ENCODE data around the gene LGALS3.

The LGALS3 gene

DNA sequence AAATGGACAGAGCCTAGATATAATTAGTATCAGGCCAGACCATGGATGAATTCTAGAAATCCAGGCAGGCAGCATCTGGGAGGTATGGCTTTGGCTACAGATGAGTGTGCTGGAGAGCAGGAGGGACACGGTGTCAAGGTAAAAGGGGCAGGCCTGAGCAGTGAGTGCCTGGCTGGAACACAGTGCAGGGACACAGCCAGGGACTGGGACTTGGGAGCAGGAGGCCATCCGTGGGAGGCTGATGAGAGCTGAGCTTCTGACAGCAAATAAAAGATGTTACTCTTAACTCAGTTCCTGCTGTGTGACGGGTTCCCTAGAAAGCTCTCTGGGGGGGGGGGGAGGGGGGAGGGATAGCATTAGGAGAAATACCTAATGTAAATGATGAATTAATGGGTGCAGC is 13.6 kb upstream of the LGALS3 start:
- DNase-seq = no peak

DNA sequence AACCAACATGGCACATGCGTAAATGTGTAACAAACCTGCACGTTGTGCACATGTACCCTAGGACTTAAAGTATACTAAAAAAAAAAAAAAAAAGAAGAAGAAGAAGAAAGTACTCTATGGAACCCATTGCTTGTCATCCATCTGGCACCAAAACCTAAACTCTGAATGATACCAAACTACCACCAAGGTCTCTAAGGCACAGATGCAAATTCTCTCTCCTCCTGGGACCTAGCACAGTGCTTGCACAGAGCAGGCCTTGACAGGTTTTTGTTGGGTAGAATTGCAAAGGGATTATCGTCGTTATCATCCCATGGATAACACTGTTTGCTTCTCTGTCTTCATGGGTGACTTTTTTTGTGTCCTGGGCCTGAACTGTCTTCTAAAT is 13.2 kb upstream of the LGALS3 start:
- DNase-seq = no peak

- DNase-seq = no peak
Measured at GRCh38 chr14:55116246-55117030, 12.6 kb upstream of the LGALS3 start.

- no peak for DNase-seq
Measured at GRCh38 chr14:55117803-55118441, 11.1 kb upstream of the LGALS3 start.

DNA sequence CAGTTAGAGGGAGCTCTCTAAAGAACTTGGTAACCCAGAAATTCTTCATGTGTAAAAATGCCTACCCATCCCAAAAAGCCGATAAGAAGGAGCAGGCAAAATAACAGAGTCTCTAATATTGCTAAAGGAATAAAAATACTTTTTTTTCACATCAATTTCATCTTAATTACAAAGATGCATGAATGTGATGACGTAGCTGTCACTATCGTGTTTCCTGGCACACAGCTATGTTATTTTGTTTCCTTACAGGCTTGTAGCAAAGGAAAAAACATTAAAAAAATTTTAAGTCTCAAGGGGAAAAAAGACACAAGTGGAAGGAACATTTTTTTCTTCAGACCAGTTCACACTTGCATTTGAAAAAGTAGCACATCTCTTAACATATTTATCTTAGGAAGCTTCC is 10.3 kb upstream of the LGALS3 start:
- no peak for DNase-seq

- no peak for DNase-seq
Measured at GRCh38 chr14:55120571-55121495, 8.2 kb upstream of the LGALS3 start.

DNA sequence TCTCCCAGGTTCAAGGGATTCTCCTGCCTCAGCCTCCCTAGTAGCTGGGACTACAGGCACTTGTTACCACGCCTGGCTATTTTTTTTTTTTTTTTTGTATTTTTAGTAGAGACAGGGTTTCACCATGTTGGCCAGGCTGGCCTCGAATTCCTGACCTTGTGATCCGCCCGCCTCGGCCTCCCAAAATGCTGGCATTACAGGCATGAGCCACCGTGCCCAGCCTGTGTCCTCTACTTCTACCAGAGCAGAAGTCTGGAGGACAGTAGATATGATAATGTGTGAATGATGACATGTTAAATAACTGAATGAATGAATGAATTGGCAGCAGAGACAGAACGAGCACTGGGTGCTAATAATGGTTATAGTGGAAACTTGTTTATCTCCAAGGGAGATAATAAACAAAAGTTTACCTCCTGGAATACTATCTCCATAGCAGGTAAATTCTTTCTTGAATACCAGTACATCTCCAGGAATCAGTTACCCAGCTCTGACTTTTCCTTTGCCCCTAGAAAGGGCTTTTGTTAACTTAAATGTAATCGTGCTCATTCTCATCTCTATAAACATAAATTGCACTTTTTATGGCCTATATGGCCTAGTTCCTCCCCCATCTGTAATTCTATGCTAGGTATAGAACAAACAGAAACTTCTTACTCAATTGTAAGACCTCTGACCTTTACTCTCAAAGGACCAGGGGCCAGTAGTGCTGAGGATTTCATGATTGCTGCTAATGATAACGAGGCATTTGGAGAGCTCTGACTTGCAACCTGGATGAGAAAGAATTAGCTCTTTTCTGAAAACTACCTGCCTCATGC is 7.2 kb upstream of the LGALS3 start:
- DNase-seq = no peak

DNA sequence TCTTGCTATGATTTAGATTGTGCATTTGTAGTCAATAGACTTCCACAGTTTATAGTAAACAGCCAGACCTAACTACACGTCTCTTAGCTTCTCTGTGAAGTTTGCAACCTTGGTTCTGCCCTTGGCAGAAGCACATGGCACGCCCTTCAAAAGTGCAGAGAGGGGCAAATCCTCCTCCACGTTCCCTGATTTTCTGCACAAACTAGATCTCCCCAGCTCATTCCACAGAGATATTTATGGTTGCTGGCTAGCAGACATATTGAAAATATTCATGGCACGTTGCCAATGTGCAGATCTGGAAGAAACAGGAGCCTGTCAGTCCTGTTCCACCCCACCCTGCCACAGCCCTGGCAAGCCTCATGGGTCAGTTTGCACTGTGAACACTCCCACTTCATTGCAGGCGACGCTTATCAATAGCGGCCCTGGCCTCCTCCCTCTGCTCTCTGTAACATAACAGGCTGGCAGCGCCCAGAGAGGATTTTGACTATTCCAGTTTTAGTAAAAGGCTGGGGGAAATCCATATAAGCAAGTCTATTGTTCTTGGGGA is 6.5 kb upstream of the LGALS3 start:
- no peak for DNase-seq

DNA sequence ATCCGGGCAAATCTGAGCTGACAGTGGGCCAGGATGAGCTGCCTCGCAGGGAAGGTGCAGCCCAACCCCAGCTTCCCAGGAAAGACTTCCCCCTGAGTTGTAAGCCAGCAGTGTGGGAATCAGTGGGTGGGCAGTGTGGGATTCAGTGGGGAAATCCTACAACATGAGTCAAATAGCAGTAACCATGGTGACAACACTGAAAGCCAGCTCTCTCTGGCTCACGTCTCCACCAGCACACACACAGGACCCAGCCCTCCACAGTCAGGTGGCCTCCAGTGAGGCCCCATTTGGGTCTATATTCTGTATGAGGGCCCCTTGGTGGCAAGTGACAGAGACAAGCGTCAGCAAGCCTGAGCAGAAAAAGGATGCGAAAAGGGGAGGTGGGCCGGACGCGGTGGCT is 6.0 kb upstream of the LGALS3 start:
- no peak for DNase-seq

DNA sequence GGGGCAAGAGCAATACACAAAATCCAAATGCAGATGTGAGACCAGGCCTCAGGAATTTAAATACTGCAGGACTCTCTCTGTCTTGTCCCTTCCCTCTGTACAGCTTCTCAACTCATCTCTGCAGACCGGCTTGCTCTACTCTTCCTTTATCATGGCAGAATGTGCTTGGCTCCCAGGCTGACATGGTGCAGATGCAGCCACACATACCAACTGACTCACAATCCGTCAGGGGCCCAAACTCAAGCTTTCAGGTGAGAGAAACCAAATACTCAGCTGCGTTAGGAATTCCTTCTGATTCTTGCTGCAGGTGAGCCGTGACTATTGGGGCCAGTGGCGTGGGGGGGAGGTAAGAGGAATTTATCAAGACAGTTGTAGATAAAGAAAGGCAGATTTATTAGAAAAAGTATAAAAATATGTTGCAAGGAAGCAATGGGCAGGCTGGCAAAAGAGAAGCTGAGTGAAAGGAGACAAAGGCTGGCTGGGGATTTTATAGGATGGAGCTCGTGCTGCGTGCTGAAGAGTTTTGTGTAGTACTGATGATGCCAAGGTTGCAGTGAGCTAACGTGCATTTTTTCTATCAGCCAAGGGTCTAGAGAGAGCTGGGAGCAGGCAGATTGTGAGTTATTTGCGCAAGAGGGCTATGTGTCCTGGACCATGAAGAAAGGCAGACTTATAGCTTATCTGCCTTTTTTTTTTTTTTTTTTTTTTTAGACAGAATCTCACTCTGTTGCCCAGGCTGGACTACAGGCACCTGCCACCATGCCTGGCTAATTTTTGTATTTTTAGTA is 5.0 kb upstream of the LGALS3 start:
- no peak for DNase-seq

- DNase-seq = no peak
Measured at GRCh38 chr14:55124774-55125386, 4.2 kb upstream of the LGALS3 start.

DNA sequence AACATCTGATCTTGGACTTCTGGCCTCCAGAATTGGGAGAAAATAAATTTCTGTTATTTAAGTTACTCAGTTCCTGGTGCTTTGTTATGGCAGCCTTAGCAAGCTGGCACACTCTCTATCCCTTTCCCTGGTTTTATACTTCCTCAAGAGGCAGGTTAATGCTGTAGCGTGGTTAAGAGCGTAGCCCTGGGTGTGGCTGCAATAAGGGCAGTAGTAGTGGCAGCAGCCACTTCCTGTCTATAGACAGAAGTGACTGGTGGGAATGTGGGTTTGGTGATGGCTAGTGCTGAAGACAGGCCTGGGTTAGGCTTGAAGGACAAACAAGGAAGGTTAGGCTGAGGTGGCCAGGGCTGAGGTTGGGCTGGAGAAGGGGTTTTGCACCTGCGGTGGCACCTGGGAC is 3.6 kb upstream of the LGALS3 start:
- no peak for DNase-seq

DNA sequence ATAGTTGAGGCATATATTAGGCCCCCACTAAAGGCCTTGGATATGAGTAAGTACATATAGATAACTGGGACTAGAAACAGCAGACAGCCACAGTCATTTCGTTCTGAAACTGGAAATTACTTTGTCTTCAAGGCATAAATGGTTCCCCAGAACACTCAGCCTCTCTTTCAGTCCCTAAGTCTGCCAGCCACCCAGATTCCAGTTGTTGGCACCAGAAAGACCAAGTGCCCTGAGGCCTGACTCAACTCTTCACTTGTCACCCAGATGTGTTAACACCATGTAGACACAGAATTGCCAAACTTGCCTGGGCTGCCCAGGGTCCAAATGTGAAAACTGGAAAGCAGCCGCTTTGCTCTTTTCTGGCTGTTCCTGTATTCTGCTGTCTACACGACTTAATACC is 3.0 kb upstream of the LGALS3 start:
- DNase-seq = no peak

- DNase-seq = no peak
Measured at GRCh38 chr14:55126932-55127459, 2.1 kb upstream of the LGALS3 start.

GRCh38 chr14:55127460-55127951 is 1.5 kb upstream of the LGALS3 start:
- DNase-seq = no peak

GRCh38 chr14:55128386-55129085 is 516 bp upstream of the LGALS3 start:
- no peak for DNase-seq

GRCh38 chr14:55129428-55130195 is 560 bp downstream of the LGALS3 start:
- peak in 1 of 6 experiments; percentile 21 for DNase-seq

GRCh38 chr14:55130196-55130550 is 1.1 kb downstream of the LGALS3 start:
- no peak for DNase-seq

Measured in stimulated activated naive CD4-positive, alpha-beta T cell (primary cell).